Right lung (tissue), 5 donors: Measurements from ENCODE around the gene MECP2. TPM values are rescaled to one million over a fixed set of nuclear protein-coding genes. Genes with fewer than 3 reads are reported as not detected.
A peak's percentile ranks its signal among the peaks of the same experiment; 100 is the strongest.

Experiments used
- DNase-seq, 2 donors: peaks; one replicate each; pipeline ENCODE4 v3.0.0-alpha.2; 2013
- polyA plus RNA-seq, 5 donors: library from polyadenylated mRNA; unstranded; fragments of 120-200 nt; gene quantifications; one replicate each; pipeline versions ENCODE4 v1.2.1 to v1.2.3, GENCODE V29; 2013; ENCODE audit warnings: inconsistent platforms in 1 of 5, low replicate concordance in 1 of 5; ENCODE audit not compliant: insufficient read length in 5 of 5, insufficient read depth in 1 of 5

MECP2 gene
- polyA plus RNA-seq, 5 donors, result 24.2 to 32.5 (median 32.3) TPM

GRCh38 chrX:154117566-154117965, 20.0 kb upstream of the MECP2 start:
- DNase-seq, result no peak

DNA sequence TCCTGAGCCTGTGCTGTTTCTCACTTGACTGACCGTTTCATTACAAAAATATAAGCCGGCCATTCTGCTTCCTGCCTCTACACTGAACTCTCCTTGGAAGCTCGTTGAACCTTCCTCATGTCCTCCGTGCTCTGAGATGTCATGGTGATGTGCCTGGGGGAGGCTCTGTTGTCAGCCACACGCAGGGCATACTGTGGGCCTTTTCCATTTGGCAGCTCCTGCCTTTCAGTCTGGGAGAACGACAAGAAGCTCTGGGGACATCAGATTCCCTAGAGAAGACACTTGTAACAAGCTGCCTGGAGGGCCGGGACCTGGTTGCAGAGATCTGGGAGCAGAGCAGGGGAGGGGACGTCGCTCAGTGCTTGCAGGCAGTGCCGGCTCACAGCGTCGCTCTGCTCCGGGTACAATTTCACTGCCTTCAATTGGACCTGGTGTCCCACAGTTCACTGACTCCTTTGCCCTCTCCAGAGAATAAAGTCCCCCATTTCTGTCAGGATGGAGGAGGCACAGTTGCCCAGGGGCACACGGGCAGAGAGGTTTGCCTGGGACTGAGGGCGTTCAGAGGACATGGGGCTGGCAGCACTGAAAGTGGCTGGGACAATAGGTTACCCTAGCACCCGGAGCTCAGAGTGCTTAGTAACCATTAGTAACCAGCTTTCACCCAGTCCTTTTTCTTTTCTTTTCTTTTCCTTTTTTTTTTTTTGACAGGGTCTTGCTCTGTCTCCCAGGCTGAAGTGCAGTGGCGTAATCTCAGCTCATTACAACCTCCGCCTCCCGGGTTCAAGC, 19.1 kb upstream of the MECP2 start:
- DNase-seq, result no peak

DNA sequence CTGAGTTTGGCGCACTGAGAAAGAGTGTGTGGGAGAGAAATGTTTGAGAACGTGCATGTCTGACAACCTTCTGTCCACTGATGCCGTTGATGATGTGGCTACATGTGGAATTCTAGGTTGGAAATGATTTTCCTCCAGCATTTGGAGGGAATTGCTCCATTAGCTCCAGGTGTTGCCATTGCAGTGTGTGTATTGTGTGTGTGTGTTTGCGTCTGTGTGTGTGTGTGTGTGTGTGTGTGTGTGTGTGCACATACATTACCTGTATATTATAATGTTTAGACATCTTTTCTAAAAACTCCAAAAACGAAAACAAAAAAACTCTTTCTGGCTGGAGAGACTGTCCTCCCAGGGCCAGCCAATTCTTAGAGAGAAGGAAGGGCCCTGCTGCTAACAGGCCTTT, 18.2 kb upstream of the MECP2 start:
- no peak for DNase-seq

GRCh38 chrX:154115071-154115470, 17.6 kb upstream of the MECP2 start:
- DNase-seq, result no peak

- no peak for DNase-seq
Observed at GRCh38 chrX:154114652-154115051, 17.1 kb upstream of the MECP2 start.

GRCh38 chrX:154113729-154114128, 16.2 kb upstream of the MECP2 start:
- no peak for DNase-seq

DNA sequence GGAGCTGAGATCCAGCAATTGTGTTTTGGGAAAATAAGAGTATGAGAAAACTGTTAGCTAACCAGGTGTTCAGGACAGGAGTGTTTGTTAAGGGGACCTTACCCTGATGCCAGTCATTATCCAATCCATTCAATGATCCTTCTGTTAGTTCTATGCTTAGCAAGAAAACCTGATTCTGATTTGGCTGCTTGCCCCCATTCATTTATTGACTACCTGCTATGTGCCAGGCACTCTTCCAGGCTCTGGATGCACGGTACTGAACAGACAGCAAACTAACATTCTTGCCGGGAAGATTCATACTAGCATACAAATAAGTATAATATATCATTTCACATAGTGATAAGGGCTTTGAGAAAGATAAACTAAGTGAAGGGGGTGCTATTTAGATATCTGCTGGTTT, 1.0 kb upstream of the MECP2 start:
- DNase-seq, result no peak

- peak; percentile 61 to 71 for DNase-seq
Observed at GRCh38 chrX:154097003-154097588, 421 bp downstream of the MECP2 start.

- no peak for DNase-seq
Observed at GRCh38 chrX:154096140-154097002, 1.1 kb downstream of the MECP2 start.

- DNase-seq, result no peak
Observed at GRCh38 chrX:154094833-154095232, 2.7 kb downstream of the MECP2 start.

GRCh38 chrX:154093965-154094364, 3.6 kb downstream of the MECP2 start:
- DNase-seq, result no peak

DNA sequence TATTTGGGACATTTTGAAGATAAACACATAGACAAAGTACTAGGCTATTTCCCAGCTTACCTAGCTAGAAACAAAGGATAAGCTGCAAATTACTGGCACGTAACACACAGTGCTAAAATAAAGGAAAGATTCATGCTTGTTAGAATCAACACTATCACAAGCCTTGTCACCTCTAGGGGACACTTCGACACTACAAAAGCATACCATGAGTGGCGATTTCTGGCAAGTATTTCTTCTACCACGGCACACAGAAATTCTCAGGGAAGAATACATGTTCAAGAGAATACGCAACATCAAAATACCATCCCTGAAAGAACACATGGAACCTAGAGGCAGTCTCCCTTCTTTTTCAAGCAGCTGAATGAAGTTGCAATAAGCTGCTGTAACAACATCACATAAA, 5.1 kb downstream of the MECP2 start:
- DNase-seq, result no peak

DNA sequence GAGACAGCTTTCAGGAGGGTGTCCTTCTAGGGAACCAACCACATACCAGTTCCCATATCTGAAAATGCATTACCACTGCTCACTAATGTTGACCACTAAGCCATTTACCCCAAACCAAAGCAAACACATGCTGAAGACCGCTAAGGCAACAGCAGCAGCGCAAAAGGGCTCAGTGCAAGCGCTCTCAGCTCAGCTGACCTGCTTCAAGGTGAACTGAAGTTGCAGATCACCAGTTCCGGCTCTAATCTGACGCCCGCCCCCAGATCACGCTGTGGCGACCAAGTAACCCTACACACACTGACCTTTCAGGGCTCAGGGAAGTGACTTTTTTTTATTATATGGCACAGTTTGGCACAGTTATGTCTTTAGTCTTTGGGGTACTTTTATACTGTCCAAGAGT, 5.8 kb downstream of the MECP2 start:
- DNase-seq, result no peak

DNA sequence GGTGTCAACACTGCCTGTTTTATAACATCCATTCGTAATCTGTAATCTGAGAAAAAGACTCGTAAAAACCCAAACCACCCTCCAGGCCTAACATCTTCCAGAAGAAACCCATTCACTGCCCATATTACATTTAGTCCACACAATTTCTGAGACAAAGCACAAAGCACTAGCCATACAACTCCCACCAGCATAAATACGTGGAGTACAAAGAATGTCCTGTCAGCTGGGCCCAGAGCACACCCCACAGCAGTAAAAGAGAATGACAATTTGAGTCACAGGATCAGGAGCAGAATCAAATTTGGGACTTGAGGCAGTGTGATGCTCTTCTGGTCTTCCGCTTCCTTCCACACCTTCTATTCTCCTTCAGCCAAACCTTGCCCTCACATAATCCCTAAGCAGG, 6.8 kb downstream of the MECP2 start:
- no peak for DNase-seq

- no peak for DNase-seq
Observed at GRCh38 chrX:154084449-154085300, 12.8 kb downstream of the MECP2 start.

DNA sequence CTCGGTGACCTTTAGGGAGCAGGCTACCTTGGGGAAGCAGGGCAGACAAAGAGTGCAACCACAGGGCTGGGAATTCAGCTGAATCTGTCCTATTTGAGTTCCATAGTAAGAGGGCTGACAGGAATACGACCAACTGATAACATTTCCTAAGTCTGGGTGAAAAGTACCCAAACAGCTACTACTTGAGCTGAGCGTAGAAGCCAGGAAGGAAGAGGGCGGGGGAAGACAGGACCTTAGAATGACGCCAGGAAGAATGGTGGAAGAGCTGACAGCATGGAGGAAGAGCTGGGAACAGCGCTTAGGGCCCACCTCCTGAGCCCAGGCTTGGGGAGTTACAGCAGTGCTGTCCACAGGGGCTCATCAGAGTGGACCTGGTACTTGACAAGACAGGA, 14.4 kb downstream of the MECP2 start:
- no peak for DNase-seq

- DNase-seq, result no peak
Observed at GRCh38 chrX:154082396-154083125, 15.0 kb downstream of the MECP2 start.

DNA sequence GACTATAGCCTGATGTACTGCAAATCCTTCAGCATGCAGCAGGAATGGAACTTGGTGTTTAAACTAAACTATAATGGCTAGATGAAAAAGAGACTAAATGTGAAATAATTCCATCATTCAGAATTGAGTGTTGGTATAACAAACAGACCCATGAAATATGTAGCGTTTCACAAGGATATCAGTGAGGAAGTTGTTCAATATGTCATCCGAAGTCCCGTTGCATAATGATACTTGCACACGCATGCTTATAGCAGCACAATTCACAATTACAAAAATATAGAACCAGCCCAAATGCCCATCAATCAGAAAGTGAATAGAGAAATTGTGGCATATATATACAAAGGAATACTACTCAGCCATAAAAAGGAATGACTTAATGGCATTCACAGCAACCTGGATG, 20.4 kb downstream of the MECP2 start:
- DNase-seq, result no peak

DNA sequence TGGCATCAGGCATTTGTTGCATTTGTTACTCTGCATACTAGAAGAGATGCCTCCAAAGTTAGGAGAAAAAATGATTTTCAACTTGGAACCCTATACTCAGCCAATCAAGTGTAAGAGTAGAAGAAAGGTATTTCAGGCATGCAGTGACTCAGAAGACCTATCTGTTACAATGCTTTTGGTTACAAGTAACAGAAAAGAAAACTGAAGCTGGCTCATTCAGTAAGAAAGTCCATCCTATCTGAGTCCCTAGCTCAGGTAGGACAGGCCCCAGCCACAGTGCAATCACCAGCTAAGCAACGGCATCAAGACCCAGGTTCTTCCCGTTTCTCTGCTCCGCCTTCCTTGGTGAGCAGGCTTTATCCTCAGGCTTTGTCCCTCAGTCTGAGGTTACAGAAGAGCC, 23.3 kb downstream of the MECP2 start:
- DNase-seq, result no peak

DNA sequence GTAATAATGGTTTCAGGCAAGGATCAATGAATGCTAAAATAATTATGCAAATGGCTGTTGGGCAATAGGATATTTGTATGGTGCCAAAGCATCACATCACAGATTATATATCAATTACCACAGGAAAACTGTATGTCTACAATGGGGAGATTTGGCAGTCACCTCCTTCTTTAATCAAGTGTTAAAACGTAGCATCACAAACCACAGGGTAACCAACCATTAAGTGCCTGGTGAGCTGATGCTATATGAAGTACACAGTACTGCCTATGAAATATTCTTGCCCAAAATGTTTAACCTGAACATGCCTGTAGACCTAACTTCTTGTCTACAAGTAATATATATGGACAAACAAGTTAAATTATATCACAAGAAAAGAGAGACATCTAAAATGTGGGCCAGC, 25.3 kb downstream of the MECP2 start:
- no peak for DNase-seq

GRCh38 chrX:154068560-154068959, 29.0 kb downstream of the MECP2 start:
- no peak for DNase-seq
